Osteoblast (primary cell): ENCODE data around the gene LRP1B. TPM values are rescaled to one million over a fixed set of nuclear protein-coding genes. Genes with fewer than 3 reads are reported as not detected.

ENCODE experiments used
- DNase-seq: peaks from one replicate; pipeline ENCODE4 v3.0.0; 2011; ENCODE audit warnings: low spot score, mixed read lengths; ENCODE audit not compliant: insufficient read length; ENCODE audit errors: missing footprints
- H2AFZ ChIP-seq: 2 replicates; pipeline ENCODE4 v1.6.0; 2011; ENCODE audit warnings: mild to moderate bottlenecking, low read length
- H3K27ac ChIP-seq: 2 replicates; pipeline ENCODE4 v1.5.1; 2011; ENCODE audit warnings: mild to moderate bottlenecking, low read depth, low read length, moderate library complexity
- H3K27me3 ChIP-seq: 2 replicates; pipeline ENCODE4 v1.6.0; 2012; ENCODE audit warnings: mild to moderate bottlenecking, control low read depth, inconsistent platforms, low read length, moderate library complexity; ENCODE audit not compliant: insufficient read depth
- H3K36me3 ChIP-seq: 2 replicates; pipeline ENCODE4 v1.5.1; 2011; ENCODE audit warnings: mild to moderate bottlenecking, low read length, control low read depth, moderate library complexity; ENCODE audit not compliant: insufficient read depth
- H3K4me1 ChIP-seq: 2 replicates; pipeline ENCODE4 v1.5.1; 2011; ENCODE audit warnings: mild to moderate bottlenecking, low read length, control low read depth, moderate library complexity; ENCODE audit not compliant: insufficient read depth
- H3K4me2 ChIP-seq: 2 replicates; pipeline ENCODE4 v1.6.0; 2011; ENCODE audit warnings: mild to moderate bottlenecking, low read length; ENCODE audit not compliant: insufficient read depth
- H3K4me3 ChIP-seq: fragments of 200-600 bp; sonication (generic); 3 replicates; pipeline ENCODE4 v1.5.1; 2012; ENCODE audit warnings: mild to moderate bottlenecking, low read length, inconsistent platforms; ENCODE audit not compliant: insufficient read depth
- H3K79me2 ChIP-seq: 2 replicates; pipeline ENCODE4 v1.6.0; 2012; ENCODE audit warnings: mild to moderate bottlenecking, low read length, control low read depth, inconsistent platforms; ENCODE audit not compliant: insufficient read depth
- H3K9me3 ChIP-seq: 2 replicates; pipeline ENCODE4 v1.5.1; 2011; ENCODE audit warnings: low read depth, low read length, control low read depth
- H4K20me1 ChIP-seq: 2 replicates; pipeline ENCODE4 v1.6.0; 2012; ENCODE audit warnings: mild to moderate bottlenecking, low read length, control low read depth; ENCODE audit not compliant: insufficient read depth
- total RNA-seq: library from RNA; depleted of rRNA; stranded (reverse); fragments of >200 nt; gene quantifications from 2 replicates; pipeline ENCODE4 v1.2.3, GENCODE V29; 2012
- TF ChIP-seq, protein P1 (sequence below): IDR thresholded peaks from 2 replicates; pipeline ENCODE4 v1.5.1; 2011; ENCODE audit warnings: mild to moderate bottlenecking, low read depth, low read length, moderate library complexity; ENCODE audit errors: extremely low read depth

LRP1B gene
- total RNA-seq, 1 donor = not detected

GRCh38 chr2:142041996-142042395 is 88.8 kb downstream of the LRP1B start:
- Histone ChIP-seq H3K79me2 (no peaks in the 10 kb centered on the region), H3K9me3 (no peaks in the 10 kb centered on the region), H2AFZ (no peak overlapping the region), H3K4me3 (no peak overlapping the region), H3K4me1 (no peaks in the 10 kb centered on the region), H3K27ac (no peak overlapping the region), H3K27me3 (no peaks in the 10 kb centered on the region), H4K20me1 (no peaks in the 10 kb centered on the region), H3K4me2 (no peak overlapping the region), H3K36me3 (no peaks in the 10 kb centered on the region)
- DNase-seq = no peak
- TF ChIP-seq, protein P1, sequence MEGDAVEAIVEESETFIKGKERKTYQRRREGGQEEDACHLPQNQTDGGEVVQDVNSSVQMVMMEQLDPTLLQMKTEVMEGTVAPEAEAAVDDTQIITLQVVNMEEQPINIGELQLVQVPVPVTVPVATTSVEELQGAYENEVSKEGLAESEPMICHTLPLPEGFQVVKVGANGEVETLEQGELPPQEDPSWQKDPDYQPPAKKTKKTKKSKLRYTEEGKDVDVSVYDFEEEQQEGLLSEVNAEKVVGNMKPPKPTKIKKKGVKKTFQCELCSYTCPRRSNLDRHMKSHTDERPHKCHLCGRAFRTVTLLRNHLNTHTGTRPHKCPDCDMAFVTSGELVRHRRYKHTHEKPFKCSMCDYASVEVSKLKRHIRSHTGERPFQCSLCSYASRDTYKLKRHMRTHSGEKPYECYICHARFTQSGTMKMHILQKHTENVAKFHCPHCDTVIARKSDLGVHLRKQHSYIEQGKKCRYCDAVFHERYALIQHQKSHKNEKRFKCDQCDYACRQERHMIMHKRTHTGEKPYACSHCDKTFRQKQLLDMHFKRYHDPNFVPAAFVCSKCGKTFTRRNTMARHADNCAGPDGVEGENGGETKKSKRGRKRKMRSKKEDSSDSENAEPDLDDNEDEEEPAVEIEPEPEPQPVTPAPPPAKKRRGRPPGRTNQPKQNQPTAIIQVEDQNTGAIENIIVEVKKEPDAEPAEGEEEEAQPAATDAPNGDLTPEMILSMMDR = no peak

GRCh38 chr2:142041105-142041504 is 89.7 kb downstream of the LRP1B start:
- no peaks in the 10 kb centered on the region for H3K9me3 ChIP-seq
- no peak for DNase-seq
- H3K27ac ChIP-seq = no peak overlapping the region
- H3K4me3 ChIP-seq = no peak overlapping the region
- no peaks in the 10 kb centered on the region for H3K79me2 ChIP-seq
- TF ChIP-seq, protein P1 = no peak
- H3K4me2 ChIP-seq = no peak overlapping the region
- H2AFZ ChIP-seq = no peak overlapping the region
- H4K20me1 ChIP-seq = no peaks in the 10 kb centered on the region
- no peaks in the 10 kb centered on the region for H3K4me1 ChIP-seq
- no peaks in the 10 kb centered on the region for H3K36me3 ChIP-seq
- H3K27me3 ChIP-seq = no peaks in the 10 kb centered on the region

GRCh38 chr2:142040556-142040955 is 90.3 kb downstream of the LRP1B start:
- H3K36me3 ChIP-seq = no peaks in the 10 kb centered on the region
- H3K27me3 ChIP-seq = no peaks in the 10 kb centered on the region
- no peaks in the 10 kb centered on the region for H3K79me2 ChIP-seq
- no peak for DNase-seq
- no peak overlapping the region for H3K4me3 ChIP-seq
- H3K27ac ChIP-seq = no peak overlapping the region
- H3K4me1 ChIP-seq = no peaks in the 10 kb centered on the region
- no peaks in the 10 kb centered on the region for H4K20me1 ChIP-seq
- H3K9me3 ChIP-seq = no peaks in the 10 kb centered on the region
- TF ChIP-seq, protein P1 = no peak
- H2AFZ ChIP-seq = no peak overlapping the region
- H3K4me2 ChIP-seq = no peak overlapping the region

GRCh38 chr2:142038826-142039225 is 92.0 kb downstream of the LRP1B start:
- Histone ChIP-seq H4K20me1 (no peaks in the 10 kb centered on the region), H3K27ac (no peak overlapping the region), H3K27me3 (no peaks in the 10 kb centered on the region), H3K4me2 (no peak overlapping the region), H3K4me1 (no peaks in the 10 kb centered on the region), H3K79me2 (no peaks in the 10 kb centered on the region), H2AFZ (no peak overlapping the region), H3K36me3 (no peaks in the 10 kb centered on the region), H3K4me3 (no peak overlapping the region), H3K9me3 (no peaks in the 10 kb centered on the region)
- no peak for DNase-seq
- TF ChIP-seq, protein P1 = no peak
